T-helper 2 cell treated with Interferon-gamma antibody and Interleukin-4, amounts not matched to agents 100 ng/mL and 5 ng/mL, for 36 hours (primary cell): ENCODE results near the gene TDRD9. TPM values are rescaled to one million over a fixed set of nuclear protein-coding genes. Genes with fewer than 3 reads are reported as not detected.

Source experiments
- intact Hi-C: fragments of 100-400 bp; cut with micrococcal nuclease; formaldehyde crosslinking; loops from one replicate; pipeline ENCODE4 v1.15.1; 2023
- total RNA-seq: library from RNA; stranded (reverse); gene quantifications from 2 replicates; pipeline ENCODE4 v1.2.3, GENCODE V29; 2022

TDRD9 gene
- total RNA-seq, 1 donor from 2014 or later, result not detected

DNA sequence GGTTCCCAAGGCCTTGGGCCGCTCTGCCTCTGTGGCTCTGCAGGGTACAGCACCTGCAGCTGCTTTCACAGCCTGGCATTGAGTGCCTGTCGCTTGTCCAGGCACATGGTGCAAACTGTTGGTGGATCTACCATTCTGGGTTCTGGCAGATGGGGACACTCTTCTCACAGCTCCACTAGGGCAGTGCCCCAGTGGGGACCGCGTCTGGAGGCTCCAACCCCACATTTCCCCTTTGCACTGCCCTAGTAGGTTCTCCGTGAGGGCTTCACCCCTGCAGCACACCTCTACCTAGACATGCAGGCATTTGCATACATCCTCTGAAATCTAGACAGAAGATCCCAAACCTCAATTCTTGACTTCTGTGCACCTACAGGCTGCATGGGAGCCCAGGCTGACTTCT lies 138.0 kb downstream of the TDRD9 start:
- intact Hi-C loops, result no loop called here

DNA sequence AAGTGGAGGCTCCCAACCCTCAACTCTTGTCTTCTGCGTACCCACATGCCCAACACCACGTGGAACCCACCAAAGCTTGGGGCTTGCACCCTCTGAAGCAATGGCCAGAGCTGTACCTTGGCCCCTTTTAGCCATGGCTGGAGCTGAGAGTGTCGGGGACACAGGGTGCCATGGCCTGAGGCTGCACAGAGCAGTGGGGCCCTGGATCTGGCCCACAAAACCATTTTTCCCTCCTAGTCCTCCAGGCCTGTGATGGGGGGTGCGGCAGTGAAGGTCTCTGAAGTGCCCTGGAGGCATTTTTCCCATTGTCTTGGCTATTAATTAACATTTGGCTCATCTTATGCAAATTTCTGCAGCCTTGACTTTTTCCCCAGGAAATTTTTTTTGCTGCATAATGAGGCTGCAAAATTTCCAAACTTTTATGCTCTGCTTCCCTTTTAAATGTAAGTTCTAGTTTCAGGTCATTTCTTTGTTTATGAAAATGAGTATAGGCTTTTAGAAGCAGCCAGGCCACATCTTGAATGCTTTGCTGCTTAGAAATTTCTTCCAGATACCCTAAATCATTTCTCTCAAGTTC lies 138.6 kb downstream of the TDRD9 start:
- intact Hi-C loops, result no loop called here

DNA sequence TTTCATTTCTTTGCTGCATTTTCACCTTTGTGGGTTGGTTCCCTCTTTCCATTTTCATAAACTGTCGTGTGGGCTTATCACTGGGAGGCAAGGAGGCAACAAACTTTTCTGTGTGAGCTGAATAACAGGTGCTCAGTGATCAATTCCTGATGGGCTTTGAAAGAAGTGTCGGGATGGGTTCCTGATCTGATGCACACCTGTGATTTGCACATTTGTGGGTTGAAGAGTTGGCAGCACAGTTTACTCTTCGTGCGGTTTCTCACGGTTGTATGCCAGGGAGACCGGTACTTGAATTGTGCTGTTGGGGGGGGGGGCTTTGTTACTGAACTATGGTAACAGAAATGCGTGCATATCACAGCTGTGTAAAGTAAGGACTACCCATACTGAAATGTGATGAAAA lies 141.3 kb downstream of the TDRD9 start:
- intact Hi-C loops, result no loop called here

DNA sequence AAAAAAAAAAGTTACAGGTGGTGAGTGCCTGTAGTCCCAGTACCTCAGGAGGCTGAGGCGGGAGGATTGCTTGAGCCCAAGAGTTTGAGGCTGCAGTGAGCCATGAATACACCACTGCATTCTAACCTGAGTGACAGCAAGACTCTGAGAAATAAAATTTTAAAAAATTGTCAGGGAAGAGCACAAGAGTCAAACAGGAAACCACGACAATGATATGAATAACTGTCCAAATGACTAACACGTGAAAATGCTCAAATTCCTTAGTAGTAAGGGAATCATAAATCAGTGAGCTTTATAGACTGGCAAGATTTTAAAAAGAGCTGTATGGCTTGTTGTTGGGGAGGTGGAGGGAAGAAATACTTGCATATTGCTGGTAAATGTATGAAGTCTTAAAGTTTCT lies 144.3 kb downstream of the TDRD9 start:
- intact Hi-C loops, result no loop called here

DNA sequence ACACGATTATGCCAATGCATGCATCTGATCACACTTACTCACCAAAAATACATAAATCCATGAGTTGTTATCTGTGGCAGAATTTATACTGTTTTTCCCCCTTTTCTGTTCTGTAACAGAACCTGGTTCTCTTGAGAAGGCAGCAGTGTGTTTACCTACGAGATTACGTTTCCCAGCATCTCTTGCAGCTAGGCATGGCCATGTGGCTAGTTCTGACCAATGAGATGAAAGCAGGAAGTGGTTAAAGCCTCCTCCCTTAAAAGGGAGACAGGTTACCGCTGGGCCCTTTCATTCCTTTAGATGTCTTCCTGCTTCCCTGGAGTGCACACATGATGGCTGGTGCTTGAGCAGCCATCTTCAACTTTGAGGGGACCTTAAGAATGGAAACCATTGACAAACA lies 145.5 kb downstream of the TDRD9 start:
- intact Hi-C loops, result no loop called here

DNA sequence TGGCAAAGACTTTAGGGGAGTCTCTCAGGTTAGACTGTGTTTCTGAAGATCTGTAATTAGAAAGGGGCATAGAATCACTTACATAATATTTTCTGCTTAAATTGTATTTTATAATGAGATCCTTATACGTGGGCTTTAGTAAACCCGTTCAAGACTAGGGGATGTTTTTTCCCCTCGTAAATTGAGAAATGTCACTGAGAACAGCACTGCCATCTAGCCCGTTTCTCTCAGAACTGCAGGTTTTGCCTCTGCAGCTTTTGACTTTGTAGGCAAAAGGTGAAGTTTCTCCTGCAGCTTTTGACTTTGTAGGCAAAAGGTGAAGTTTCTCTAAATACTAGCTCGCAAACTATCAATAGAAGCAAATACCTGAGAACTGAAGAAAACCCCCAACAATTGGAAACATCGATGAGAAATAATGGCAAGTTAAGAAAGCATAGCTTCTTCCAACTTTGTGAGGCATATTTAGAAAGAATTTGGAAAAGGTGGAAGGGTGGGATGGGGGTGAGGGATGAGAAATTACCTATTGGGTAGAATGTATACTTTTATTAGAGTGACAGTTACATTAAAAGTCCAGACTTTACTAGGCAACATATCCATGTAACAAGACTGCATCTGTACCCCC lies 147.4 kb downstream of the TDRD9 start:
- intact Hi-C loops, result loop anchor here (5.0 kb wide), 1 partner anchor 153 kb away; a partner anchor contains a TSS

DNA sequence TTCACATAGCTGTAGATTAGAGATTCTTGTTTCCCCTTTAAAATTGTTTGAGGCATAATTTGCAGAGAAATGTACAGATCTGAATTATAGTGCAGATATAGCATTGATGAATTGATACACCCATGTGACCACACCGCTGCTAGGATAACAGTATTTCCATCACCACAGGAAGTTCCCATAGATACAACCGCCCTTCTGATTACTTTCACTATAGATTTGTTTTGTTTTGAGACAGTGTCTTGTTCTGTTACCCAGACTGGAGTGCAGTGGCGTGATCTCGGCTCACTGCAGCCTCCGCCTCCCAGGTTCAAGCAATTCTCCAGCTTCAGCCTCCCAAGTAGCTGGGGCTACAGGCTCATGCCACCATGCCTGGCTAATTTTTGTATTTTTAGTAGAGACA lies 148.5 kb downstream of the TDRD9 start:
- intact Hi-C loops, result loop anchor here (5.0 kb wide), 1 partner anchor 154 kb away; a partner anchor contains a TSS

DNA sequence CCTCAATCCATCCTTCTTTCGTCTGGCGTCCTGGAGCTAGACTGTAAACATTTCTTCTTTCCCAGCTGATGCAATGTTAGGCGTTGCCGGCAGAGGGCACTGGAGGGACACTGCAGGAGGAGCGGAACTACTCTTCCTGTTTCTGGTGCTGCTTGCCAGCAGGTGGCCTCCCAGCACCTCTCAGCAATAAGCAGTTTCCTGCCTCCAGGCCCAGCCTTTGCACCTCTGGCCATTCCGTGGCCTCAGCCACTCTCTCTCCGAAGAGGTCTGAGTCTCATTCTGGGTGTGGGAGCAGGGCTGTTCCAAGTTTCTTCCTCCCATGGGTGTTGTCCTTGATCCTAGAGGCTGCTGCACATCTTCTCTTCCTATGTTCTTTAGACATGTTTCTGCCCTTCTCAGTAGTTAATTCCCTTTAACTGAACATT lies 149.8 kb downstream of the TDRD9 start:
- intact Hi-C loops, result loop anchor here (1.0 to 5.0 kb wide), 4 partner anchors 16 to 486 kb away; a partner anchor contains a TSS

DNA sequence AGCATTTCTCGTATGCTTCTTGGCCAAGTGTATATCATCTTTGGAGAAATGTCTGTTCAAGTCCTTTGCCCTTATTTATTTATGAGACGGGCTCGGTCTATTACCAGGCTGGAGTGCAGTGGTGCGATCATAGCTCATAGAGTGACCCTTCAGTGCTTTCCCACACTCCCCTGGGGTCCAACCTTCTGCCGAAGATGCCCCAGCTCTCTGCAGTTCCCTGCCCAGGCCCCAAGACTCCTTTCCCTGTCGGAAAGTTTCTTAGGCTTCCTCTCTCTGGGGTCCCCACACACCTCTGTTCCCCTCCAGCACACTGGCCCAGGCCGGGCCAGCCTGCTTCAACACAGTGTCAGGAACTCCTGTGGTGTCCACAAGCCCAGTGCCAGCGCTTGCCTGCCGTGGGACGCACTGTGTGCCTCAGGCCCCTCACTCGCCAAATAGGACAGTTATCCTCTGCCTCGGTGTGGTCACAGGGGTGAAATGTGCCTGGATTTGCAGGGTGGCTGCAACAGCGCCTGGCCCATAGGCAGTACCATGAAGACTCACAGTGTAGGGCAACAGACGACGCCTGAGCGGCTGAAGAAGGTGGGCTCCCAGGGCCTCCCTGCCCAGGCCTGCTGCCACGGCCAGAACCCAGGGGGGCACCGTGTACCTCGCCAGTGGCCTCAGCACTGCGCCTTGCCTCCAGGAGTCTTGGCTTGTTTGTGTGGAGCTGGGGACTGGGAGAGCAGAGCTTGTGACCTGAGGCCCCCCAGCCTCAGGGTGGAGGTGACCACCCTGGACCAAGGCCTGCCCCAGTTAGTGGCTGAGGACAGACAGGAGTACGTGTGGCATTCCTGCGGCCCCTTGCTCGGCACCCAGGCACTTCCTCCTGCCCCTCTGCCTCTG lies 152.4 kb downstream of the TDRD9 start:
- intact Hi-C loops, result no loop called here

DNA sequence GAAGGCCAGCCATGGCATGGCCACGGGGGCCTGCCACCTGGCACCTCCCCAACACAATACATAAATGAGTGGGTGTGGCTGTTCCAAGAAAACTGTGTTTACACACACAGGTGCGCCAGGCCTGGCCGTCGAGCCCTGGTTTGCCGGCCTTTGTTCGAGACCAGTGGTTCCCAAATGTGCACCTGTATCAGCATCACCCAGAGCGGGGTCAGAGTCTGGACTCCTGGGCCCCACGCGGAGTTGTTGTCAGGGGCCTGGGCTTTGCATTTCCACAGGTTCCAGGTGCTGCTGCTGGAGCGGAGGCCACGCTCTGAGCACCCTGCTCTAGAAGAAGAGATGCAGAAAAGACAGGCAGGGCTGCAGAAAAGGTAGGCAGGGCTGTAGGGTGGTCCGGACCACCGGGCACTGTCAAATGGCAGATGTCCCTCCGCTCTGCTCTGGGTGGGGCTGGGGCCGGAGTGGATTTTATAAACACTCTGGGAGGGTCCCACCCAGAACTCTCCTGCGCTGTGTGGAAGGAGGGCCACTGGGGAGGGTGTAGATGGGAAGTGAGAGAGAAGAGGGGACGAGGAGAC lies 153.1 kb downstream of the TDRD9 start:
- intact Hi-C loops, result no loop called here

DNA sequence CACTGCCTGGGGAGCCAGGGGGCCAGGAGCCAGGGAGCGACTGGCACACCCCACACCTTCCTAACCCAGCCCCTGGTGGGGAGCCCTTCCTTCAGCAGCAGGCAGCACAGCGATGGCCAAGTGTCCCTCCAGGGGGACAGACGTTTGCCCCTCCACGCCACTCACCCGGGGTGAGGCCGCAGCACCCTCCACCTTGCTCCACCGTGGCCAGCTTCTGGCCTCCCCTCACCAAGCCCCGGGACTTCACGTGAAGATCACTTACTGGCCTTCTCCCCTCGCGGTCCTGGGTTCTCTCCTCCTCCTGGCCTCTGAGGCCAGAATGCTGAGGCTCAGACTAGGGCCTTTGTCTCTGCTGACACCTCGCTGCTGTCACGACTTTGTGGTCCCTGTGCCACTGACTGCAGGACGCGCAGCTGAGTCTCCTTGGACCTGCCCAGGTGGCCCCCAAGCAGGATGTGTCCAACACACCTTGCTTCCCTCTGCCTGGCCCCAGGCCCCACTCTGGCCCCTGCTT lies 153.8 kb downstream of the TDRD9 start:
- intact Hi-C loops, result no loop called here

DNA sequence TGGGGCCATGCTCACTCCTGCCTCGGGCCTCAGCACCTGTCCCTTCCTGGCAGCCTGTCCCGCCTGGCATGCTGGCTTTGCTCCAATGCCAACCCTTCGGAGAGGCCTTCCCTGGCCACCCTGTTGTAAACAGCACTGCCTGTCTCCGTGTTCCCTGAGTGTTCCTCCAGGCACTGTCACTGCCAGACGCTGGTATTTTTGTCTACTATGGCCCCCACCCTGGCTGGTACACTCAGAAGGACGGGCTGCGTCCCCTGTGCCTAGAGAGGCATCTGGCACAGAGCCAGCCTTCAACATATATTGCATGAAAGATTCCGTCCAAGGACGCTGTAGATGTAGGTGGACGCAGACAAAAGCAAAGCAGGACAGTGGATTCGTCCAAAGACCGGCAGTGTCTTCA lies 154.6 kb downstream of the TDRD9 start:
- intact Hi-C loops, result no loop called here

DNA sequence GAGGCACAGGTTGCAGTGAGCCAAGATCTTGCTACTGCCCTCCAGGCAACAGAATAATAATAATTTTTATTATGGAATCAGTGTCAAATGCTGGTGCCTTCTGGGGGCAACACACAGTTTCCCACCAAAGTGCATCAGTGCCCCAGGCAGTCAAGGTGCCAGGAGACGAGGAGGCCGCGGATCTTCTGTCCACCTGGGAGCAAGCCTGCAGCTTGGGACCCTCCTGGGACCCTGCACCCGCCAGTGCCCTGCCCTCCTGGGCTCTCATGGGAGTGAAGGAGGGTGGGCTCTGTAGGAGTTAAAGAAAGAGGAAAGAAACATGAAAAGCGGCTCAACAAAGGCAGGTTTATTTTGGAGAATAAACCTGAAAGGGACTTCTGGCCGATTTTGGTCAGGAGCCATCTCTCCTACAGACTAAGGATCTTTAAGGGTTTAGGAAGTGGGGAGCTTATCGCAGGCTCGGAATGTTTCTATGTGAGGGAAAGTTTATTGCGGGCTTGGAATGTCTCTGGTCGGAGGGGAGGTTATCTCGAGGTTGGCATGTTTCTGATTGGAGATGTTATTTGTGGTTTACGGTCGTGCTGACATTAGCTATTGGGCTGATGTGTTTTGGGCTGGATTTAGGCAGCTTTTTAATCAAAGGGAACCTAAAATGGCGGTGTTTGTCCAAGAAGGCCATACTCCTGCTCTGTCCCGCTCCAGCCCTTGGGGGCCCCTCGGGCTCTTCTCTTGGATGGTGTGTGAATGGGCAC lies 156.2 kb downstream of the TDRD9 start:
- intact Hi-C loops, result no loop called here

DNA sequence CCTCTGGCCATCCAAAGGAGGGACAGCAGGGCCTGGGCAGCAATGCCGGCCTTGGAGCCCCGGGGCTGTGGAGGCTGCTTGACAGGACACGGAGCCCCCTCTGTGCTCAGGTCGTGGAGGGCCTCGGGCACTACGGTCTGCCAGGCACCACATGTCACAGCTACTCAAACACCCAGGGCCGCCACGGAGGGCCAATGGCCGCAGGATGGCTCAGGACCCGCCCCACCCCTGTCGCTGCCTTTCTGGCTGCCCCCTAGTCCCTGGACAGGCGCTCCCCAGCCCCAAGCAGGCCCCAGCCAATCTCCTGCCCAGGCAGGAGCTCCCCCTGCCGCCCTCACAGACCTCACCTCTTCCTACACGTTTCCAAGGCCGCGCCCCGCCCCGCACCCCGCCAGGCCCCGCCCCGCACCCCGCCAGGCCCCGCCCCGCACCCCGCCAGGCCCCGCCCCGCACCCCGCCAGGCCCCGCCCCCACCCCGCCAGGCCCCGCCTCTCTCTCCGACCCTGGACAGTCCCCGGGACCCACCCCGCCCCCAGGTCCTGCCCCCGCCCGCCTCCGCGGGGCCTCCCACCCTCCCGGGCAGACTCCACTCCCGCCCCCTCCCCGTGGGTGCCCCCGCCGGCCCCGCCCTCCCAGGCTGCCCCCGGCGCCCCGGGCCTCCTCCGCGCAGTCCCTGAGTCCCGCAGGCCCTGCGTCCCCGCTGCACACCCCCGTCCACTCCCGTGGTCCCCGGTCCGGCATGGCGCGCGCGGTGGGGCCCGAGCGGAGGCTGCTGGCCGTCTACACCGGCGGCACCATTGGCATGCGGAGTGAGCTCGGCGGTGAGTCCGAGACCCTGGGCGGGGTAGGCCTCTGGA lies 157.0 kb downstream of the TDRD9 start, which contains the start of gene ASPG:
ASPG (plus strand) TSS at position 669 of the 857 bp plus-strand sequence; CDS start at position 740, 71 bp downstream.
- intact Hi-C loops, result no loop called here

DNA sequence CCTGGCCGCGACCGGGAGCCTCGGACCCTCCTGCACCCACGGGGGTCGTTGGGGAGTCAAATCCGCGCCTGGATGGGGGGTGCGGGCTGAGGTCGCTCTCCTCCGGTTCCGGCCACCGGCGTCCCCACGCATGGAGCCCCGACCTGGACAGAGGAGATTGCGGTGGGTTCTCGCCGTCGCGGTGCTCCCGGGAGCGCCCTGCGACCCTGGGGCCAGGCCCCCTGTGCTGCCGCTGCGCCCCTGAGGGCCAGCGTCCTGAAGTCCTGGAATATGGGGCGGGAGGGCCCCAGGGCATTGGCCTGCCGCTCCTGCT lies 157.6 kb downstream of the TDRD9 start:
- intact Hi-C loops, result no loop called here

DNA sequence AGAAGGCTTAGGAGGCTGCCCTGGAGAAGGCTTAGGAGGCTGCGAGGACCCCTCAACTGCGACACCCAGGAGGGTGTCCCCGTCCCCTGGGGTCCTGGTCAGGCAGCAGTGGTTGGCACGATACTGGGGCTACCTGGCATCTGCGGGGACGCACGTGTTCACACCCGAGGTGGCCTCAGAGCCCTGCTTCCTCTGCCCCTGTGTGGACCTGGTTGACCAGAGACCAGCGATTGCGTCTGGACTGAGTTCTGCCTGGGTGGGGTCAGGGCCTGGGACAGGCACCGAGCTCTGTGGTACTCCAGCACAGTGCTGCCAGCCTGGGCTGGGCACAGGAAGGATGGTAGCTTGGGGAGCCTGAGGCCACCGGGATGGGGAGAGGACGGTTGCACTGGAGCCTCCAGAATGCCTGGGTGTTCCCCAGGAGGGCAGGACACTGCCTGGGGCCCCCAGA lies 158.0 kb downstream of the TDRD9 start:
- intact Hi-C loops, result no loop called here

DNA sequence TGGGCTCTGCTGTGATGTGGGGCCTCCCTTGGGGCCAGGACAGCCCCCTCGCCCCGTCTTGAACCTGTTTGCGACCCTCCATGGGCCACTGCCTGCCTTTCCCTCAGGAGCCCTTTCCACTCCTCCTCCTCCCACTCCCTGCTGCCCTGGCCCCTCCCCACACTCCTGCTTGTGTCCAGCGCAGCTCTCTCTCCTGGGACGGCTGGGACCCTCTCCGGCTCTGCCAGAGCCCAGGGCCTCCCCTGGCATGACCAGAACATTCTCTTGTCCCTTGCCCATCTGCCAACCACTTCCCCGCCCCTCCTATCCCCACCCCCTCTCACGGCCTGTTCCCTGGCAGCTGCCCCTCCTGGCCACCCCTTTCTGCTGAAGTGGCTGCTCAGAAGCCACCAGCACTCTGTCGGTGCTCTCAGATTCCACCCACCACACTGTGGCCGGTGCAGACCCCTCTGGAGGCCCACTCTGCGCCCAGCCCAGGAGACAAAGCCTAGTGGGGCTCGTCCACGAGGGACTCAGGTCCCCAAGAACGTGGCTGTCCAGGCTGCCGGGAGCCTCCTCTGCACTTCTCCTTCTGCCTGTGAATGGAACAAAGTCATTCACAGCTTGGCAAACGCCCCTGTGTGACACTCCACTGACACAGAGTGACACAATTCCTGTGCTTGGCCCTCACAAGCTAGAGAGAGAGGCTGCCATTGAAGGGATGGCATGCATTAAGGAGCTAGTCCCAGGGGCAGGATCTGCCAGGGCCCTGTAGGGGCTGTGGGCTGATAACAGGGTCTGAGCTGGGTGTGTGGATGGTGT lies 158.6 kb downstream of the TDRD9 start:
- intact Hi-C loops, result no loop called here

DNA sequence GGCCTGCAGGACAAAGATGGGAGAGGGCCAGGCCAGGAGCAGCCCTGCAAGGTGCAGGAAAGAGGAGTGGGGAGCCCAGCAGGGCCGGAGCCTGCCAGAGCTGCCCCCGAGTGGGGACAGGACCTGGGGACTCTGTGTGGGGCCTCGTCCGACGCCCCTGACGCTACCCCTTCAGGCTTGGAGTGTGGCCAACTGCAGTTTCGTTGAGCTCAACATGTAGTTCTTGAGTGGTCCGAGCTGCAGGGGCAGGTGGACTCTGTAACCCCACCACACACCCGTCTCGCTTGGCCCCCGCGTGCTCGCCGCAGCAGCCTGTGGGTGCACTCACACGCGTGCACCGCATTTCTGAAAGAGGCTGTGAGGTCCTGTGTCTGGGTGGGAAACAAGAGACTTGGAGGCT lies 159.2 kb downstream of the TDRD9 start:
- intact Hi-C loops, result no loop called here
